Thyroid gland (tissue), 4 donors: ENCODE measurements around the gene BRINP3. TPM values are rescaled to one million over a fixed set of nuclear protein-coding genes. Genes with fewer than 3 reads are reported as not detected.
"Not testable (repeated sequence)": the region's sequence is repeated elsewhere in the genome, so short reads cannot be mapped to it uniquely, and the experiment has no call there.

Source experiments
- DNase-seq, 2 donors: peaks; one replicate each; pipeline ENCODE4 v3.0.0-alpha.2; 2019
- H3K27ac ChIP-seq, 3 donors: fragments of 200-600 bp; sonication (generic); 1 replicate in 2 of 3; 2 replicates in 1 of 3; pipeline ENCODE4 v1.5.1; 2016 to 2019; ENCODE audit warnings: mild to moderate bottlenecking in 1 of 3, moderate library complexity in 1 of 3
- H3K27me3 ChIP-seq: fragments of 200-600 bp; sonication (generic); one replicate; pipeline ENCODE4 v1.5.1; 2019
- H3K36me3 ChIP-seq, 2 donors: fragments of 200-600 bp; sonication (generic); one replicate each; pipeline ENCODE4 v1.5.1; 2016 to 2019
- H3K4me1 ChIP-seq, 2 donors: fragments of 200-600 bp; sonication (generic); one replicate each; pipeline ENCODE4 v1.5.1; 2017 to 2019
- H3K4me3 ChIP-seq, 3 donors: fragments of 200-600 bp; sonication (generic); replicated peaks in 1 of 3; 1 replicate in 2 of 3; 2 replicates in 1 of 3; pipeline ENCODE4 v1.5.1; 2016; ENCODE audit warnings: mild to moderate bottlenecking in 1 of 3
- H3K9me3 ChIP-seq: fragments of 200-600 bp; sonication (generic); one replicate; pipeline ENCODE4 v1.5.1; 2017
- CTCF ChIP-seq, 6 experiments: fragments of 200-600 bp in 3 of 6; fragments of 450-650 bp in 3 of 6; sonication (generic) in 3 of 6; IDR thresholded peaks; one replicate each; pipeline ENCODE4 v1.5.1; 2016 to 2019; ENCODE audit warnings: antibody characterized with exemption in 6 of 6, mild to moderate bottlenecking in 2 of 6, inconsistent platforms in 1 of 6, moderate library complexity in 1 of 6
- POLR2A ChIP-seq, 2 donors: fragments of 450-650 bp; IDR thresholded peaks; one replicate each; pipeline ENCODE4 v1.6.1; 2017; ENCODE audit warnings: antibody characterized with exemption in 2 of 2, mild to moderate bottlenecking in 2 of 2, moderate library complexity in 1 of 2
- WGBS, 2 donors: methylation state at CpG; one replicate each; pipeline ENCODE4 v1.1.5; 2017; 5-methylcytosine and 5-hydroxymethylcytosine counted together
- intact Hi-C: fragments of 100-400 bp; cut with DNase I; formaldehyde crosslinking; loops from one replicate; pipeline ENCODE4 v1.15.1; 2023
- total RNA-seq, 4 donors: library from RNA; depleted of rRNA; stranded (reverse); fragments of >200 nt; gene quantifications; one replicate each; pipeline ENCODE4 v1.2.3, GENCODE V29; 2016

Gene BRINP3
- total RNA-seq, 4 donors from 2014 or later, result 2.0 to 6.6 (median 2.7) TPM

GRCh38 chr1:190124068-190124467 is 353.6 kb downstream of the BRINP3 start:
- intact Hi-C loops, result no loop called here
- DNase-seq, result no peak
- H3K36me3 ChIP-seq, result no peaks in the 10 kb centered on the region
- no peak overlapping the region for H3K27ac ChIP-seq
- TF ChIP-seq POLR2A (IDR thresholded peaks at IDR 0.05), result no peak
- TF ChIP-seq CTCF (IDR thresholded peaks at IDR 0.05), result no peak
- WGBS, 2 donors, result 59 to 62% methylated on average over 3 of the region's 3 CpGs
- H3K4me3 ChIP-seq, result no peak overlapping the region
- no peaks in the 10 kb centered on the region for H3K4me1 ChIP-seq
- H3K9me3 ChIP-seq, result no peaks in the 10 kb centered on the region
- no peaks in the 10 kb centered on the region for H3K27me3 ChIP-seq

- 90 to 91% methylated on average over 11 of the region's 11 CpGs for WGBS, 2 donors
- H3K4me1 ChIP-seq, H3K27me3 ChIP-seq, H3K9me3 ChIP-seq, H3K27ac ChIP-seq, H3K36me3 ChIP-seq, DNase-seq, H3K4me3 ChIP-seq, intact Hi-C loops: not testable (repeated sequence)
Measured at GRCh38 chr1:190120564-190120963, 357.1 kb downstream of the BRINP3 start.

GRCh38 chr1:190119683-190120082 is 358.0 kb downstream of the BRINP3 start:
- no peaks in the 10 kb centered on the region for H3K4me1 ChIP-seq
- H3K9me3 ChIP-seq, result no peaks in the 10 kb centered on the region
- DNase-seq, result no peak
- H3K36me3 ChIP-seq, result no peaks in the 10 kb centered on the region
- WGBS, 2 donors, result 56 to 60% methylated on average over 2 of the region's 2 CpGs
- no peak overlapping the region for H3K4me3 ChIP-seq
- H3K27me3 ChIP-seq, result no peaks in the 10 kb centered on the region
- TF ChIP-seq POLR2A (IDR thresholded peaks at IDR 0.05) (no peak), CTCF (IDR thresholded peaks at IDR 0.05) (no peak)
- H3K27ac ChIP-seq, result no peak overlapping the region
- intact Hi-C loops, result no loop called here

- Histone ChIP-seq H3K27me3 (no peaks in the 10 kb centered on the region), H3K36me3 (no peaks in the 10 kb centered on the region), H3K27ac (no peak overlapping the region), H3K4me1 (no peaks in the 10 kb centered on the region), H3K9me3 (no peaks in the 10 kb centered on the region), H3K4me3 (no peak overlapping the region)
- intact Hi-C loops, result no loop called here
- no peak for DNase-seq
- TF ChIP-seq CTCF (IDR thresholded peaks at IDR 0.05), result no peak
Measured at GRCh38 chr1:190116921-190117320, 360.7 kb downstream of the BRINP3 start.

- DNase-seq, result no peak
- Histone ChIP-seq H3K27ac (no peak overlapping the region), H3K9me3 (no peaks in the 10 kb centered on the region), H3K36me3 (no peaks in the 10 kb centered on the region), H3K4me1 (no peaks in the 10 kb centered on the region), H3K27me3 (no peaks in the 10 kb centered on the region), H3K4me3 (no peak overlapping the region)
- TF ChIP-seq POLR2A (IDR thresholded peaks at IDR 0.05) (no peak), CTCF (IDR thresholded peaks at IDR 0.05) (no peak)
- 59 to 63% methylated on average over 1 of the region's 1 CpG for WGBS, 2 donors
- intact Hi-C loops, result no loop called here
Measured at GRCh38 chr1:190104961-190105360, 372.7 kb downstream of the BRINP3 start.

GRCh38 chr1:190102757-190103326 is 374.8 kb downstream of the BRINP3 start:
- intact Hi-C loops, result no loop called here
- Histone ChIP-seq H3K9me3 (no peaks in the 10 kb centered on the region), H3K4me3 (no peak overlapping the region), H3K27ac (no peak overlapping the region), H3K27me3 (no peaks in the 10 kb centered on the region), H3K36me3 (no peaks in the 10 kb centered on the region), H3K4me1 (no peaks in the 10 kb centered on the region)
- no peak for DNase-seq
- 86 to 87% methylated on average over 5 of the region's 5 CpGs for WGBS, 2 donors
- TF ChIP-seq POLR2A (IDR thresholded peaks at IDR 0.05) (no peak), CTCF (IDR thresholded peaks at IDR 0.05) (no peak)
